ENCODE results near the gene NDFIP1. TPM values are rescaled to one million over a fixed set of nuclear protein-coding genes. Genes with fewer than 3 reads are reported as not detected.

The NDFIP1 gene
- total and polyA plus RNA-seq, 2 of the 13 experiments (the other 11 are each of a cell fraction or from before 2014, with no cell fraction given), result 12.4 to 15.7 TPM

GRCh38 chr5:142108432-142109330 lies at the start of gene NDFIP1 (continued):
- TF ChIP-seq ARID5B (CRISPR knock-in tag; IDR thresholded peaks at IDR 0.05) (peak; percentile 13; the same call in 1 of the 2 replicates), ZBTB8A (CRISPR knock-in tag; IDR thresholded peaks at IDR 0.05; ENCODE audit: borderline replicate concordance, low read depth) (no peak), MZF1 (CRISPR knock-in tag; IDR thresholded peaks at IDR 0.05; ENCODE audit: borderline replicate concordance) (no peak), ZNF607 (CRISPR knock-in tag; IDR thresholded peaks at IDR 0.05; ENCODE audit: borderline replicate concordance) (peak; percentile 30; the same call in 1 of the 2 replicates), ATF2 (CRISPR knock-in tag; IDR thresholded peaks at IDR 0.05) (peak; percentile 28; the same call in 1 of the 2 replicates), POGZ (CRISPR knock-in tag; IDR thresholded peaks at IDR 0.05) (no peak), ZNF484 (CRISPR knock-in tag; IDR thresholded peaks at IDR 0.05; ENCODE audit: borderline replicate concordance, low read depth) (no peak), SNAI1 (CRISPR knock-in tag; IDR thresholded peaks at IDR 0.05; ENCODE audit: borderline replicate concordance) (peak; percentile 61; the same call in 1 of the 2 replicates), HNF1A (IDR thresholded peaks at IDR 0.05; ENCODE audit: low read depth) (no peak), HNF1A (CRISPR knock-in tag; IDR thresholded peaks at IDR 0.05; ENCODE audit: borderline replicate concordance) (peak; percentile 69; the same call in 1 of the 2 replicates), POLR2AphosphoS2 (IDR thresholded peaks at IDR 0.05; ENCODE audit: low read depth, low read length) (no peak), ZNF883 (CRISPR knock-in tag; IDR thresholded peaks at IDR 0.05; ENCODE audit: not compliant biosample characterization) (peak; percentile 39), ZNF564 (CRISPR knock-in tag; IDR thresholded peaks at IDR 0.05) (peak; percentile 71; the same call in 1 of the 2 replicates)
